Measurements from ENCODE around the gene HSD11B2.

GRCh38 chr16:67471758-67472384 is 41.0 kb downstream of the HSD11B2 start:
- no peak for TF ChIP-seq CTCF (IDR thresholded peaks at IDR 0.05 in 2 of 3, conservative IDR thresholded peaks at IDR 0.05 in 1 of 3; ENCODE audit: control insufficient read depth in 2 of 3, extremely low read depth in 1 of 3, insufficient read depth in 1 of 3, low read depth in 3 of 3, low read length in 3 of 3)
- no peak for TF ChIP-seq ZNF274 (IDR thresholded peaks at IDR 0.05; ENCODE audit: insufficient read depth, insufficient read length)
- TF ChIP-seq POLR2AphosphoS5 (IDR thresholded peaks at IDR 0.05; ENCODE audit: low read length): no peak
- no peak for TF ChIP-seq SIX5 (IDR thresholded peaks at IDR 0.05; ENCODE audit: low read depth, low read length, severe bottlenecking)
- TF ChIP-seq SREBF2 (IDR thresholded peaks at IDR 0.05; ENCODE audit: low read length): no peak
- TF ChIP-seq DPF2 (IDR thresholded peaks at IDR 0.05): no peak
- TF ChIP-seq ETV6 (conservative IDR thresholded peaks at IDR 0.05 in 1 of 2, IDR thresholded peaks at IDR 0.05 in 1 of 2; ENCODE audit: borderline replicate concordance in 1 of 2, low read depth in 1 of 2): no peak
